K562 (cell line): ENCODE results near the gene TXNDC15.

Source experiments
- CTCF ChIP-seq, 3 experiments: IDR thresholded peaks in 2 of 3; conservative IDR thresholded peaks in 1 of 3; 2 replicates each; pipeline ENCODE4 v1.5.1; 2011 to 2012; ENCODE audit warnings: low read length in 3 of 3, mild to moderate bottlenecking in 3 of 3, control low read depth in 2 of 3, improper control_type of control experiment in 1 of 3, inconsistent platforms in 1 of 3, low read depth in 1 of 3, mixed read lengths in 1 of 3, moderate library complexity in 1 of 3; ENCODE audit not compliant: insufficient read depth in 2 of 3
- NRF1 ChIP-seq, 2 experiments: fragments of 450-650 bp; IDR thresholded peaks in 1 of 2; conservative IDR thresholded peaks in 1 of 2; 2 replicates each; pipeline ENCODE4 v1.6.1; 2014; ENCODE audit warnings: mild to moderate bottlenecking in 2 of 2
- YY1 ChIP-seq, 3 experiments: IDR thresholded peaks; 2 replicates each; pipeline ENCODE4 v1.6.1; 2011; ENCODE audit warnings: low read length in 2 of 3, mild to moderate bottlenecking in 2 of 3, moderate library complexity in 2 of 3, borderline replicate concordance in 1 of 3, control low read depth in 1 of 3, low read depth in 1 of 3; ENCODE audit not compliant: insufficient read depth in 3 of 3, insufficient replicate concordance in 2 of 3, control insufficient read depth in 1 of 3, insufficient read length in 1 of 3; ENCODE audit errors: extremely low read depth in 1 of 3
- TF ChIP-seq, protein P1 (sequence below), 2 experiments: fragments of 450-650 bp; formaldehyde crosslinking in 1 of 2; IDR thresholded peaks; 2 replicates each; pipeline versions ENCODE4 v1.4.0 to v1.6.1; 2014 to 2020; ENCODE audit warnings: mild to moderate bottlenecking in 2 of 2, borderline replicate concordance in 1 of 2, low read depth in 1 of 2

DNA sequence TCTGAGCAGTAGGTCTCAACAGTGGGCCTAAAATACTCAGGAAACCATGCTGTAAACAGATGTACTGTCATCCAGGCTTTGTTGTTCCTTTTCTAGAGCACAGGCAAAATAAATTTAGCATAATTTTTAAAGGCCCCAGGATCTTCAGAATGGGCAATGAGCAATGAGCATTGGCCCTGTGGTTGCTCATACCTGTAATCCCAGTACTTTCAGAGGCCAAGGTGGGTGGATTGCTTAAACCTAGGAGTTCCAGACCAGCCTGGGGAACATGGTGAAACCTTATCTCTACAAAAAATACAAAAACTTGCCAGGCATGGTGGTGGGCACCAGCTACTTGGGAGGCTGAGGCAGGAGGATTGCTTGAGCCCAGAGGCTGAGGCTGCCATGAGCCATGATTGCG lies 17.3 kb downstream of the TXNDC15 start:
- TF ChIP-seq, protein P1, sequence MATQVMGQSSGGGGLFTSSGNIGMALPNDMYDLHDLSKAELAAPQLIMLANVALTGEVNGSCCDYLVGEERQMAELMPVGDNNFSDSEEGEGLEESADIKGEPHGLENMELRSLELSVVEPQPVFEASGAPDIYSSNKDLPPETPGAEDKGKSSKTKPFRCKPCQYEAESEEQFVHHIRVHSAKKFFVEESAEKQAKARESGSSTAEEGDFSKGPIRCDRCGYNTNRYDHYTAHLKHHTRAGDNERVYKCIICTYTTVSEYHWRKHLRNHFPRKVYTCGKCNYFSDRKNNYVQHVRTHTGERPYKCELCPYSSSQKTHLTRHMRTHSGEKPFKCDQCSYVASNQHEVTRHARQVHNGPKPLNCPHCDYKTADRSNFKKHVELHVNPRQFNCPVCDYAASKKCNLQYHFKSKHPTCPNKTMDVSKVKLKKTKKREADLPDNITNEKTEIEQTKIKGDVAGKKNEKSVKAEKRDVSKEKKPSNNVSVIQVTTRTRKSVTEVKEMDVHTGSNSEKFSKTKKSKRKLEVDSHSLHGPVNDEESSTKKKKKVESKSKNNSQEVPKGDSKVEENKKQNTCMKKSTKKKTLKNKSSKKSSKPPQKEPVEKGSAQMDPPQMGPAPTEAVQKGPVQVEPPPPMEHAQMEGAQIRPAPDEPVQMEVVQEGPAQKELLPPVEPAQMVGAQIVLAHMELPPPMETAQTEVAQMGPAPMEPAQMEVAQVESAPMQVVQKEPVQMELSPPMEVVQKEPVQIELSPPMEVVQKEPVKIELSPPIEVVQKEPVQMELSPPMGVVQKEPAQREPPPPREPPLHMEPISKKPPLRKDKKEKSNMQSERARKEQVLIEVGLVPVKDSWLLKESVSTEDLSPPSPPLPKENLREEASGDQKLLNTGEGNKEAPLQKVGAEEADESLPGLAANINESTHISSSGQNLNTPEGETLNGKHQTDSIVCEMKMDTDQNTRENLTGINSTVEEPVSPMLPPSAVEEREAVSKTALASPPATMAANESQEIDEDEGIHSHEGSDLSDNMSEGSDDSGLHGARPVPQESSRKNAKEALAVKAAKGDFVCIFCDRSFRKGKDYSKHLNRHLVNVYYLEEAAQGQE (IDR thresholded peaks at IDR 0.05; ENCODE audit: borderline replicate concordance): no peak
- TF ChIP-seq, protein P1 (CRISPR knock-in tag; IDR thresholded peaks at IDR 0.05; ENCODE audit: low read depth): no peak
- TF ChIP-seq CTCF (IDR thresholded peaks at IDR 0.05 in 2 of 3, conservative IDR thresholded peaks at IDR 0.05 in 1 of 3; ENCODE audit: insufficient read depth in 2 of 3, low read depth in 1 of 3, low read length in 3 of 3) (no peak), YY1 (IDR thresholded peaks at IDR 0.05; ENCODE audit: borderline replicate concordance in 1 of 3, control insufficient read depth in 1 of 3, extremely low read depth in 1 of 3, insufficient read depth in 3 of 3, insufficient read length in 1 of 3, insufficient replicate concordance in 2 of 3, low read depth in 1 of 3, low read length in 2 of 3) (no peak), NRF1 (conservative IDR thresholded peaks at IDR 0.05 in 1 of 2, IDR thresholded peaks at IDR 0.05 in 1 of 2) (no peak)
